ENCODE data around the gene MS4A2.
"Not testable (repeated sequence)": the region's sequence is repeated elsewhere in the genome, so short reads cannot be mapped to it uniquely, and the experiment has no call there.

The MS4A2 gene

DNA sequence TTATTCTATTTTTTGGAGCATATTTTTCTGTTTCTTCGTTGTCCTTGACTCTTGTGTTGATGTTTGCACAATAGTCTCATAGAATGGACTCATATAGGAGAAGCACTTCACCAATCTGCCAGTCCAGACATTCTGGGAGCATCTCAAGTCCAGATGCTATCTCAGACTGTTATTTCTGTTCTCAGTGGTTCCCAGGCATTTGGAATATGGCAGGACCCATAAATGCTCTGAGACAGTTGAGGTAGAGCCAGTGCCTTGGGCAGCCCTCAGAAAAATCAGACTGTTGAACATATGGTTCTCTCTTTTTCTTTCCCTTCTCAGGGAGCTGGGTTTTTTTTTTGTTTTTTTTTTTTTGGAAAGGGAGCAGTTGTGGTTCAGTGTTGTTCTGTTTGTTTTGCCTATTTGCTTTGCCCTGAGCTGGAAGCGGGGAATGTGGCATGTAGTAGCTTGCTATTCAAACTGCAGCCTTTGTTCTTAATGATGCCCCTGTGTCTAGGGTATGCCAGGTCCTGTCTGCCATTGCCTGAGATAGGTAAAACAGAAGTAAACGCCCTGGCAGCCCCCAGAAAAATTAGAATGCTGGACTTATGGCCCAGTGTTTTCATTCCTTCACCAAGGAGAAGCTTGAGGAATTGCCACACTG, 3.7 kb upstream of the MS4A2 start:
- H3K9me3 Mint-ChIP-seq: no peaks in the 10 kb centered on the region
- no peak for DNase-seq (ENCODE audit: low spot score in 2 of 2)
- H3K4me1 Mint-ChIP-seq: no peaks in the 10 kb centered on the region
- H3K27ac Mint-ChIP-seq: no peak overlapping the region
- no peak for ATAC-seq
- no peak overlapping the region for H3K4me3 Mint-ChIP-seq
- no peaks in the 10 kb centered on the region for H3K36me3 Mint-ChIP-seq

DNA sequence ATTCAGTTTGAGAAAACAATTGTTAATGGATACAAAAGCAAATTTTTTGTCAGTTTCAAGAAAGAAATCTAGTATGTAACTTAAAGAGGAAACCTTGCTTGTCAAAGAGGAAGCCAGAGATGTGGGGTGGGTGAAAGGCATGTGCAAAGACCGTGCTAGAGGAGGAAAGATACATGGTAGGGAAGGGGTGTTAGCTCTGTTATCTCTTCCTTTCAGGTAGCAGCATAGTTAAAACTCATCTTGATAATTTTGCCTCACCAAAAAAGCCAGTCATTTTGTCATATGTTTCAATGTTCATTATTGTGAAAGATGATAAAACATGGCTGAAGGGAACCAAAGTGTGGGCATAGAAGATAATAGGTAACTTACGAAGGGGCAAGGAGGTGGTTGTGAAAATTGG, 2.6 kb upstream of the MS4A2 start:
- Mint-ChIP-seq H3K27ac (no peak overlapping the region), H3K4me1 (no peaks in the 10 kb centered on the region), H3K4me3 (no peak overlapping the region), H3K36me3 (no peaks in the 10 kb centered on the region), H3K9me3 (no peaks in the 10 kb centered on the region)
- DNase-seq (ENCODE audit: low spot score in 2 of 2) (no peak), ATAC-seq (no peak)

GRCh38 chr11:60087239-60087638, 1.2 kb upstream of the MS4A2 start:
- no peak for ATAC-seq
- DNase-seq (ENCODE audit: low spot score in 2 of 2): no peak
- H3K36me3 Mint-ChIP-seq: no peaks in the 10 kb centered on the region
- no peak overlapping the region for H3K4me3 Mint-ChIP-seq
- no peaks in the 10 kb centered on the region for H3K4me1 Mint-ChIP-seq
- H3K27ac Mint-ChIP-seq: no peak overlapping the region
- H3K9me3 Mint-ChIP-seq: no peaks in the 10 kb centered on the region

GRCh38 chr11:60095477-60096120, 7.1 kb downstream of the MS4A2 start:
- no peak overlapping the region for H3K4me3 Mint-ChIP-seq
- H3K27ac Mint-ChIP-seq: no peak overlapping the region
- ATAC-seq (no peak), DNase-seq (ENCODE audit: low spot score in 2 of 2) (no peak)
- no peaks in the 10 kb centered on the region for H3K9me3 Mint-ChIP-seq
- H3K4me1 Mint-ChIP-seq: no peaks in the 10 kb centered on the region
- H3K36me3 Mint-ChIP-seq: no peaks in the 10 kb centered on the region

DNA sequence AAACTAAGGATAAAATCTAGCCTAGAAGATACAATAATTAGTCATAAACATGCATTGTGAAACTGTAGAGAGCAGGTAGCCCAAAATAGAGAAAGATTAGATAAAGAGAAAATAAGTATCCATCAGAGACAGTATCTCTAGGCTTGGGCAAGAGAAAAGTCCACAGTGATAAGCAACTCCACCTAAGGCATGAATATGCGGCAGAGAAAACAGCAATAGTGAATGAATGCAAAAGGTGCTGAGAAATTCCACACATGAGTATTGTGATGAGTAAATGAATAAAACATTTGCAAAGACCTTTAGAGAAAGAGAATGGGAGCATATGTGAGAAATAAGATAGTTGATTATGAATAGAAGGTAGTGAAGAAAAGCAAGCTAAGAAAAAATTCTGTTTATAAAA, 8.7 kb downstream of the MS4A2 start:
- H3K4me3 Mint-ChIP-seq: no peak overlapping the region
- no peaks in the 10 kb centered on the region for H3K4me1 Mint-ChIP-seq
- no peak overlapping the region for H3K27ac Mint-ChIP-seq
- H3K36me3 Mint-ChIP-seq: no peaks in the 10 kb centered on the region
- ATAC-seq (no peak), DNase-seq (ENCODE audit: low spot score in 2 of 2) (no peak)
- no peaks in the 10 kb centered on the region for H3K9me3 Mint-ChIP-seq

DNA sequence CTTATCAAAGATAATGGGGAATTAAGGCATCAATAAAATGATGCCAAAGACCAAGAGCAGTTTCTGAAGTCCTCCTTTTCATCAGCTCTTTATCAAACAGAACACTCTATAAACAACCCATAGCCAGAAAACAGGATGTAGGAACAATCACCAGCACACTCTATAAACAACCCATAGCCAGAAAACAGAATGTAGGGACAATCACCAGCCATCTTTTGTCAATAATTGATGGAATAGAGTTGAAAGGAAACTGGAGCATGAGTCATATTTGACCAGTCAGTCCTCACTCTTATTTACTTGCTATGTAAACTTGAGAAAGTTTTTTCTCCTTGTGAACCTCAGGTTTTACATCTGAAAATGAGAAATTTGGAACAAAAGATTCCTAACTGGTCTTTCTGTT, 10.0 kb downstream of the MS4A2 start:
- ATAC-seq: no peak
- no peaks in the 10 kb centered on the region for H3K9me3 Mint-ChIP-seq
- H3K36me3 Mint-ChIP-seq: no peaks in the 10 kb centered on the region

GRCh38 chr11:60100516-60100915, 12.1 kb downstream of the MS4A2 start:
- no peaks in the 10 kb centered on the region for H3K36me3 Mint-ChIP-seq
- no peak overlapping the region for H3K4me3 Mint-ChIP-seq
- no peak for ATAC-seq

More for the DNA sequence above, 10.0 kb downstream of the MS4A2 start:
- no peaks in the 10 kb centered on the region for H3K4me1 Mint-ChIP-seq
- H3K27ac Mint-ChIP-seq: no peak overlapping the region
- no peak for DNase-seq (ENCODE audit: low spot score in 2 of 2)
- no peak overlapping the region for H3K4me3 Mint-ChIP-seq

DNA sequence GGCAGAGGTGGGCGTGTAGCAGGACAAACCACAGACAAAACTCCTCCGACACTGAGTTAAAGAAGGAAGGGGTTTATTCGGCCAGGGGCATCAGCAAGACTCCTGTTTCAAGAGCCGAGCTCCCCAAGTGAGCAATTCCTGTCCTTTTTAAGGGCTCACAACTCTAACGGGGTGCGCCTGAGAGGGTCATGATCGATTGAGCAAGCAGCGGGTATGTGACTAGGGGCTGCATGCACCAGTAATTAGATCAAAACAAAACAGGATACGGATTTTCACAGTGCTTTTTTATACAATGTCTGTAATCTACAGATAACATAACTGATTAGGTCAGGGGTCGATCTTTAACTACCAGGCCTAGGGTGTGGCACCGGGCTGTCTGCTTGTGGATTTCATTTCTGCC, 12.9 kb downstream of the MS4A2 start:
- not testable (repeated sequence) for H3K27ac Mint-ChIP-seq; H3K4me3 Mint-ChIP-seq; DNase-seq (ENCODE audit: low spot score in 2 of 2); ATAC-seq; H3K36me3 Mint-ChIP-seq; H3K4me1 Mint-ChIP-seq; H3K9me3 Mint-ChIP-seq

More at GRCh38 chr11:60100516-60100915, 12.1 kb downstream of the MS4A2 start:
- no peaks in the 10 kb centered on the region for H3K9me3 Mint-ChIP-seq
- H3K27ac Mint-ChIP-seq: no peak overlapping the region
- no peaks in the 10 kb centered on the region for H3K4me1 Mint-ChIP-seq
- no peak for DNase-seq (ENCODE audit: low spot score in 2 of 2)

- not testable (repeated sequence) for H3K9me3 Mint-ChIP-seq; H3K27ac Mint-ChIP-seq; H3K4me1 Mint-ChIP-seq; H3K36me3 Mint-ChIP-seq; H3K4me3 Mint-ChIP-seq; ATAC-seq; DNase-seq (ENCODE audit: low spot score in 2 of 2)
These were observed 16.1 kb downstream of the MS4A2 start for GRCh38 chr11:60104471-60105115.

- not testable (repeated sequence) for H3K27ac Mint-ChIP-seq, ATAC-seq
These were observed 20.2 kb downstream of the MS4A2 start for GRCh38 chr11:60108631-60109030.

GRCh38 chr11:60111793-60112192, 23.3 kb downstream of the MS4A2 start:
- ATAC-seq: no peak
- Mint-ChIP-seq H3K27ac (no peak overlapping the region), H3K4me1 (no peaks in the 10 kb centered on the region), H3K9me3 (no peaks in the 10 kb centered on the region), H3K36me3 (no peaks in the 10 kb centered on the region), H3K4me3 (no peak overlapping the region)
- no peak for DNase-seq (ENCODE audit: low spot score in 2 of 2)

More at GRCh38 chr11:60108631-60109030, 20.2 kb downstream of the MS4A2 start:
- H3K36me3 Mint-ChIP-seq; H3K4me1 Mint-ChIP-seq; H3K9me3 Mint-ChIP-seq; DNase-seq (ENCODE audit: low spot score in 2 of 2); H3K4me3 Mint-ChIP-seq: not testable (repeated sequence)

DNA sequence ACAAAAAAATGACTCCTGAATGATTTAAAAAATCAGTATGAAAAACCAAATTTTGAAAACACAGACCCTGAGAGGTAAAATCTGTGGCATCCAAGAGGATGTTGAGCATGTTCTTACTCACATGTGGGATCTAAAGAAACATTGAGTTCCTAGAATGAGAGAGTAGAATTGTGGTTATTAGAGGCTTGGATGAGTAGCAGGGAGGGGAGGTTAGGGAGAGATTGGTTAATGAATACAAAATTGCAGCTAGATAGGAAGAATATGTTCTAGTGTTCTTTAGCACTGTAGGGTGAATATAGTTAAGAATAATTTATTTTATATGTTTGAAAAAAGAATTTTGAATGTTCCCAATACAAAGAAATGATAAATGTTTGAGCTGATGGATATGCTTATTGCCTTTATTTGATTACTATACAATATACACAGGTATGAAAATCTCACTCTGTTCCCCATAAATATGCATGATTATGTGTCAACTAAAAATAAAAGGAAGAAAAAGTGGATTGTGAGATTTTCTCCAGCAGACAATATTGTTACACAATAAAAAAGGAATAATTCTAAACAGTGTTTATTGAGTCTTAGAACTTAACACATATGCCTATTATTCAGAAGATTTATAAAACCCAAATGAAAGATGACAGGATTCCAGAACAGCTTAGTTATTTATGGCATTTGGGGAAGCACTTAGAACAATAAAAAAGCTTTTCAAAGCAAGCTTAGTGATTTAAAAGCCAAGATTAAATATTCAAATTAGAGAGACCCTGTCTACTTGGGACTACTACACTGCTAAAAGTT, 28.7 kb downstream of the MS4A2 start:
- no peak for DNase-seq (ENCODE audit: low spot score in 2 of 2)
- ATAC-seq: no peak
- Mint-ChIP-seq H3K9me3 (no peaks in the 10 kb centered on the region), H3K4me3 (no peak overlapping the region), H3K27ac (no peak overlapping the region), H3K36me3 (no peaks in the 10 kb centered on the region), H3K4me1 (no peaks in the 10 kb centered on the region)

DNA sequence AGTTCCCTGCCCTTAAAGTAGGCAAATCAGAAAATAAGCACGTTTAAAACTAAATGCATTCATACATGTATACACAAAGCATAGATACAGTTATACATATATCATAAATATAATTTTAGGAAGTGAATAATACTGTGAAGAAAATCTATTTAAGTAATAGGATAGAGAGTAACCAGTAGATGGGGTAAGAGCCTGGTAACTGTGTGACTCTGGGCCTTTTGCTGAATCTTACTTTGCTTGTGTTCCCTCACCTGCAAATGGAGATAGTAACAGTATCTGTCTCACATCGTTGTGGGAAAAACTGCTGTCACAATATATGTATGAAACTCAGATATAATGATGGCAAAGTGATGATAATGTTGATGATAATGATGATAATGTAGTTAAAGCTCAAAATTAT, 29.9 kb downstream of the MS4A2 start:
- DNase-seq (ENCODE audit: low spot score in 2 of 2) (no peak), ATAC-seq (no peak)
- H3K4me1 Mint-ChIP-seq: no peaks in the 10 kb centered on the region
- no peaks in the 10 kb centered on the region for H3K36me3 Mint-ChIP-seq
- no peak overlapping the region for H3K27ac Mint-ChIP-seq
- no peak overlapping the region for H3K4me3 Mint-ChIP-seq
- no peaks in the 10 kb centered on the region for H3K9me3 Mint-ChIP-seq

DNA sequence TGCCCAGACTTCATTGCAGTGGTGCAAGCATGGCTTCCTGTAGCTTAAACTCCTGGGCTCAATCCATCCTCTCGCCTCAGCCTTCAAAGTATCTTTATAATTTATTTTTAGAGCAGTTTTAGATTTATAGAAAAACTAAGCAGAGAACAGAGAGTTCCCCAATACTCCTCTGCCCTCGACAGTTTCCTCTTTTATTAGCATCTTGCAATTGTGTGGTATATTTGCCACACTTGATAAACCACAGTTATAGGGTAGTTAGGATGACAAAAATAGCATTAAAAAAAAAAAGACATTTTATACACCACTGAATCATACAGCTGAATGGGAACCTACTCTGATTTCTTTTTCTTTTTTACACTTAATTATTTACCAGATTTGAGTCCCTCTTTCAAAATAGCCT, 31.2 kb downstream of the MS4A2 start:
- Mint-ChIP-seq H3K27ac (no peak overlapping the region), H3K4me3 (no peak overlapping the region), H3K9me3 (no peaks in the 10 kb centered on the region), H3K4me1 (no peaks in the 10 kb centered on the region), H3K36me3 (no peaks in the 10 kb centered on the region)
- ATAC-seq: no peak
- DNase-seq (ENCODE audit: low spot score in 2 of 2): no peak

- Mint-ChIP-seq H3K4me3 (no peak overlapping the region), H3K36me3 (no peaks in the 10 kb centered on the region), H3K4me1 (no peaks in the 10 kb centered on the region)
These were observed 32.8 kb downstream of the MS4A2 start for GRCh38 chr11:60121264-60121663.

More at GRCh38 chr11:60121264-60121663, 32.8 kb downstream of the MS4A2 start:
- ATAC-seq (no peak), DNase-seq (ENCODE audit: low spot score in 2 of 2) (no peak)
- no peak overlapping the region for H3K27ac Mint-ChIP-seq
- no peaks in the 10 kb centered on the region for H3K9me3 Mint-ChIP-seq

Data from stimulated activated effector memory CD8-positive, alpha-beta T cell treated with anti-CD3 and anti-CD28 coated beads, Interleukin-12 subunit alpha, Interleukin-12 subunit beta, amount 100 ng/mL, for 72 hours (primary cell).